GM19099 (cell line): Measurements from ENCODE around the gene FBXO44.

Experiments used
- POLR2A ChIP-seq: IDR thresholded peaks from 3 replicates; pipeline ENCODE4 v1.6.1; 2011; ENCODE audit warnings: low read depth; ENCODE audit not compliant: insufficient read length; ENCODE audit errors: extremely low read depth

FBXO44 gene

DNA sequence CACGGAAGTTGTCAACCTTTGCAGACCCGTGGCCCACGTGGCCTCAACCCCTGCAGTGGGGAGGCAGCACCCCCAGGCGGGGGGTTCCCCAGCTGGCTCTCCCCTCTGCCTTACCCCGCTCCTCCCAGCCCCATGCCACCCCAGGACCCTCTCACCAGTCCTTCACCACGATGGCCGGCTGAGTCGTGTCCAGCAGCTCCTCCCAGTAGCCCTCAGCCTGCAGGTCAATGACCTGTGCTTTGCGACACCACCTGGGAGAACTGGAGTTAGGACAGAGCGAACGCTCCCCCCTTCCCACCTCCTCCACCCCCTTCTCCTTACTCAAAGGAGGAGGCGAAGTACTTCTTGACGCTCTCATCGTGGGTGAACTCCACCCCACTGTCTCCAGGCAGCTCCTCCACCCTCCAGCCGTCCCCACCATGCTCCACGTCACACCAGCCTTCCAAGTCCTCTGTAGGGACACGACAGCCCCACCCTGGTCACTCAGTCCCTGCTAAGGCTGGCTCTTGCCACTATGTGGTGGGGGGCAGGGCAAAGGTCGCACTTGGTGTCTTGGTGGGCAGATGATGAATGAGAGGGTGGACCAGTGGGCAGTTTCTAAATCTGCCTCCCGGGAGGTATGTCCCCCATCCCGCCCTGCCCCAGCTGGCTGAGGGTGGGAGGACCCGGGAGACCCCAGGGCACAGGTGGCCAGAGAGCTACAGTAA, 4.9 kb upstream of the FBXO44 start:
- no peak for TF ChIP-seq POLR2A

DNA sequence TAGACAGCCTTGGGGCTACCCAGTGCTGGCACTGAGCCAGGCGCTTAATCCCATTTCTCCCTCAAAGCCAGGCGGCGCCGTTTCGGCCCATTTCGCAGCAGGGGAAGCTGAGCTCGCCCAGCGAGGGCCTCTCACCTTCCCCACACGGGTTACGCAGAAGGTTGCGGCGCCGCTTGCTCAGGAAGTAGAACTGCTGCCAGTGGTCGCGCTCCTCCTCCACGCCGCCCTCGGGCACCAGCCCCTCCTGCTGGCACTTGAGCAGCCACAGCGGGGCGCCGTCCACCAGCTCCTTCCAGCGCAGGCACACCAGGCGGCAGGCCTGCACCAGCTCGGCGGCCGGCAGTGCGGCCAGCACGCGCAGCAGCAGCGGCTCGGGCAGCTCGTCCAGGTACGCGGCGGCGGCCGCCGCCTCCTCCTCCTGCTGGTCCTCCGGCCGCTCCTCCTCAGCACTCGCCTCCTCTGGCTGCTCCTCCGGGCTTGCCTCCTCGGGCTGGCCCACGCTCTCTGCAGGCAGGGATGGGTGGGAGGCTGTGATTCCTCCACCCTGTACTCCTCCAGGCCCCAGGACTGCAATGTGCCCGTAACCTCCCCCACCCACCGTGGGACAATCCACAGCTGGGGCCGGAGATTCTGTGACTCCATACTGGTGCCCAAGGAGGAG, 4.2 kb upstream of the FBXO44 start:
- TF ChIP-seq POLR2A: no peak

DNA sequence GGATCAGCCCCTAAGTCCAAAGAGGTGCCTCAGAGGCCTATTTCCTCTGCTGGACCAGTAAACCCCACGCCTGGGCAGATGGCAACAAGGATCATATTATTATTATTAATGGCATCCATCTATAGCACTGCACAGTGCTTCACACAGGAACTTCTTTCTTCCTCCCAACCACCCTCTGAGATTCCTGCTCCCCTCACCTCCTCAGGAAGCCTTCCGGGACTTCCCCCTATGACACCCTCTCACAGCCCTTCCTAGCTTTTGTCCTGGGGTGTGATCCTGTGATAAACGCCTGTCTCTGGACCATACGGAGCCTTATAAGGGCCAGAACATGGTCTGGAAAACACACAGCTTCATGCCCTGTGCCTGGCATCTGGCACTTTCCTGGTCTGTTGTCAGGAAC, 3.7 kb upstream of the FBXO44 start:
- TF ChIP-seq POLR2A: no peak

DNA sequence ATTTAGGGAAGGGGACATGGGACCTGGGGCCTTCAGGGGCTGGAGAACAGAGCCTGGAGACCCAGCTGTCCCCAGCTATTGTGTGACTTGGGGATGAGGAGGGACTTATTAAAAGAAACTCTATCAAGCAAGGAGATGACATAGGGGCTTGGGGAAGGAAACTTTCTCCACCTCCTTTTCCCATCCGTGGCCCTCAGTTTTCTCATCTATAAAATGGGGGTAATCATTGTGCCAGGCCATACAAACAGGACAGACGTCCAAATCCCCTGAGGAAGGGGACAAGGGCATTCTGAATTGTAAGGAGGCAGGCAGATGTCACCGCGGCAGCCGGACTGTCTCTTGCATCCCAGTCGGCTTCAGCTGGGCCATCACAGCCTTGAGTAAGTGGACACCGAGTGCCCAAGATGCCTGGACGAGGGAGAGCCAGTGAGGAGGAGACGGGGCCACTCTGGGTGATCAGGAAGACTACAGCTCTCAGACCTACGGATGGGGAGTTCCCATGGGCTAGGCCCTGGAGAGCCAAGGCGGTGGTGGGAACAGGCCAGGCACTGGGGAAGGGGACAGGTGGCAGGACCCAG, 2.4 kb upstream of the FBXO44 start:
- no peak for TF ChIP-seq POLR2A

DNA sequence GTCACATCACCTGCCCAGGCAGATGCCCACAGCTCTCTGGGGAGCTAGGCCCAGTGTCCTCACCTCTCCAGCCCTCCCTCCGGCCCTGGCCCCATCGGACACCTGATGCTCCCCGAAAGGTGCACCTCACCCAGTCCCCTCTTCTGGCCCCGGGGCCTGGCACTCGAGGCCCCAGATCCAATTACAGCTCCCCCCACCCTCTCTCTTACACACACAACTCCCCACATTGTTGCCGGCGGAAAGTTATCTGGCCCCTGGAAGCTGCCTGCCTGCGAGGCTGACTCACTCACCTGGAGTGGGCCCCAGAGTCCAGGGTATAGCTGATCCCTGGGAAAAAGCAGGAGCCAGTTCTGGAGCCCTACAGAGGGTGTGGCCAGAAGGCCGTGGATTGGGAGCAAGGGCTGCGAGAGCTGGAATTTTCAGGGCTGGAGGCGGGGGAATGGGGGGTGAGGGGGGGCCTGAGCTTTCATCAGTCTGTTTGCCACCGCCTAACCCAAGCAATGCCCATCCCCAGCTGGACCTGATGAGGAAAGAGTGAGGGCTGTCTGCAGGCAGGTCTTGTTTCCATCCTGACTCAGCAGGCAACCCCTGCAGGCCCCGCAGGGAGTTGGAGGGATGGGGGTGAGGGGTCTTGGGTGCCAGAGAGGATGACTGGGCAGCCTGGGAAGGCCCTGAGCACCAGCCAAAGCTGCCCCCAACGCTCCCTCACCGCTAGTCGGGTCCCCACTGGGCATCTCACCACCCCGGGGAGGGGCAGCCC, 1.4 kb upstream of the FBXO44 start:
- no peak for TF ChIP-seq POLR2A

DNA sequence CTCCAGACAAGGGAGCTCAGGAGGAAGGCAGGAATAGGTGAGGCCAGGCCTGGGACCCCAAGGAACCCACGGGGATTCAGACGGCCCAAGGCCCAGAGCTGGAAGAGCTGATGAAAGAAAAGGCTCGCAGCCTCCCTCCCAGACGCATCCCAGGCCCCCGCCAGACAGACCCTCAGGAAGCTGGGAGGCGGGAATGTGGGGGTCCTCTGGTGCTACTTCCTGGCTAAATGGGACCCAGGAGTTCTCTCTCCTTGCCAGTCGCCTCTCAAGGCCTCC, 878 bp upstream of the FBXO44 start:
- TF ChIP-seq POLR2A: no peak

DNA sequence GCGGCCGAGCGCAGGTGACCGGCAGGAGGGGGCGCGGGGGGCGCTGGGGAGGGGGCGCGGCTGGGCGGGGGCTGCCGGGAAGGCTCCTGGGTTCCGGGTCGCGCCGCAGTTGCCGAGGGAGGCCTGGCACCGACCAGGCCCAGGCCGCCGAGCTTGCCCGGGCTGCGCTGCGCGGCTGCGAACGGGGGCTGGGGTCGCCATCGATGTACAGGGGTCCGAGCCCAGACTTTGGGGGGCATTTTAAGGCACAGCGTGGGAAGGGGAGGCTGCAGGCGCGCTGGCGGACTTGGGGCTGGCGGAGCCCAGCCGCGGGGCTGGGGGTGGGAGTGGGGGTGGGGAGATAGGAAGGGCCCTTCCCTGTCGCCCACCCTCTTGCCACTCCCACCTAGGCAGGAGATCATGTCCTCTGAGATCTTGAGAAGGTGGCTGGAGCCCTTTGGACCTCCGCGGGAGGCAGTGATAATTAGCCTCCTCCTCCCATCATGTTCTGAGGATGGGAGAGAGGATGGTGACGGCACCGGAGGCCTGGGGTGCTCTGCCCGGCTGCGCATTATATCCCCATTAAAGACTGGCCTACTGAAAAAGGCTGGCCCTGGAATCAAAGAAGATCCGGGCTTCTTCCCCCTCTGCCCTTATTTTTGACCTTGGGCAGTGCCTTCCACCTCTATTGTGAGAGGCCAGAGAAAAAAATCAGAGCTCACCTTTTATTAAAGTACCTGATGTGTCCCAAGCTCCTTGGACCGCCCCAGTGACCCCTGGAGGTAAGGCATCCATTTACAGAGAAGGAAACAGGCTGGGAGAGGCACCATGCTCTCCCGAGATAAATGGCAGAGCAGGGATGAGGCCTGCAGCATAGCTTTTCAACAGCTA, 497 bp downstream of the FBXO44 start:
- no peak for TF ChIP-seq POLR2A

DNA sequence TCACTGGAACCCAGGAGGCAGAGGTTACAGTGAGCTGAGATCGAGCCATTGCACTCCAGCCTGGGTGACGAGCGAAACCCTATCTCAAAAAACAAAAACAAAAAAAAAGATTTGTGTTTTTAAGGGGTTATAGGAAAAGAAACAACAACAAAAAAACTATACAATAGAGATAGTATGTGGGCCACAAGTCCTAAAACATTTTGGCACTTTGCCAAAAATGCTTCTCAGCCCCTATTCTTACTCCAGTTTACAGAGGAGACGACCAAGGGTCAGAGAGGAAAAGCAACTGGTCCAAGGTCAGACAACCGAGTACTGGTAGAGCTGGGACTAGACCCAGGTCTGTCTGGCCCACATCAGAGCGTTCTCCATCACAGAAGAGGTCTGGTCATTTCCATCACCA, 3.0 kb downstream of the FBXO44 start:
- TF ChIP-seq POLR2A: no peak

DNA sequence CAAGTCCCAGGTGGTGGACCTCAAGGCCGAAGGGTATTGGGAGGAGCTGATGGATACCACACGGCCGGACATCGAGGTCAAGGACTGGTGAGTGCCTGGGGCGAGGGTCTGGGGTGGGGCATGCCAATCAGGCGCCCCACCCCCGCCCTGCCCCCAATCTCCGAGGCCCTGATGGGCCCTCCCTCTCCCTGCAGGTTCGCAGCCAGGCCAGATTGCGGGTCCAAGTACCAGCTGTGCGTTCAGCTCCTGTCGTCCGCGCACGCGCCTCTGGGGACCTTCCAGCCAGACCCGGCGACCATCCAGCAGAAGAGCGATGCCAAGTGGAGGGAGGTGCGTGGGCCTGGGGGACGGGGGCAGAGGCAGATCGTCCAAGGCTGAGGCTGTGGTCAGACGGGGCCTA, 3.9 kb downstream of the FBXO44 start:
- no peak for TF ChIP-seq POLR2A

DNA sequence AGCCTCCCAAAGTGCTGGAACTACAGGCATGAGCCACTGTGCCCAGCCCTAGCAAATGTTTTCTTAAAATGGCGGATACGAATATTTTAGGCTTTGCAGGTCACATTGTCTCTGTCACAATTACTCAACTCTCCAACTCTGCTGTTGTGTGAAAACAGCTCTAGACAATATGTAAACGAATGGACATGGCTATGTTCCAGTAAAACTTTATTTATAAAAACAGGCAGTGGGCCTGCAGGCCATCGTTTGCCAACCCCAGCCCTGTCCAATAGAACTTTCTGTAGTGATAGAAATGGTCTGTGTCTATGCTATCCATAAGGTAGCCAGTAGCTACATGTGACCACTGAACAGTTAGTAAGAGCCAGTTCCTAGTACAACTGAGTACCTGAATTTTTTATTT, 5.1 kb downstream of the FBXO44 start:
- no peak for TF ChIP-seq POLR2A

DNA sequence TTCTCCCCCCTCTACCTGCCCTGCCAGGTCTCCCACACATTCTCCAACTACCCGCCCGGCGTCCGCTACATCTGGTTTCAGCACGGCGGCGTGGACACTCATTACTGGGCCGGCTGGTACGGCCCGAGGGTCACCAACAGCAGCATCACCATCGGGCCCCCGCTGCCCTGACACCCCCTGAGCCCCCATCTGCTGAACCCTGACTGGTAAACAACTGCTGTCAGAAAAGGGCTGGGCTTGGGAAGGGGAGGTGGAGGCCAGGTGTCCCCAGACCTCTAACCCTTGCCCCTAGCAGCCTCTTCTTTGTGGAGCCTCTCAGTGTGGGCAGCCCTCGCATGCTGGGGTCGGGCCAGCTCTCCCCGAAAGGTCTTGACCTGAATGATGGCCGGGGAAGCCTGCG, 6.4 kb downstream of the FBXO44 start:
- TF ChIP-seq POLR2A: no peak

DNA sequence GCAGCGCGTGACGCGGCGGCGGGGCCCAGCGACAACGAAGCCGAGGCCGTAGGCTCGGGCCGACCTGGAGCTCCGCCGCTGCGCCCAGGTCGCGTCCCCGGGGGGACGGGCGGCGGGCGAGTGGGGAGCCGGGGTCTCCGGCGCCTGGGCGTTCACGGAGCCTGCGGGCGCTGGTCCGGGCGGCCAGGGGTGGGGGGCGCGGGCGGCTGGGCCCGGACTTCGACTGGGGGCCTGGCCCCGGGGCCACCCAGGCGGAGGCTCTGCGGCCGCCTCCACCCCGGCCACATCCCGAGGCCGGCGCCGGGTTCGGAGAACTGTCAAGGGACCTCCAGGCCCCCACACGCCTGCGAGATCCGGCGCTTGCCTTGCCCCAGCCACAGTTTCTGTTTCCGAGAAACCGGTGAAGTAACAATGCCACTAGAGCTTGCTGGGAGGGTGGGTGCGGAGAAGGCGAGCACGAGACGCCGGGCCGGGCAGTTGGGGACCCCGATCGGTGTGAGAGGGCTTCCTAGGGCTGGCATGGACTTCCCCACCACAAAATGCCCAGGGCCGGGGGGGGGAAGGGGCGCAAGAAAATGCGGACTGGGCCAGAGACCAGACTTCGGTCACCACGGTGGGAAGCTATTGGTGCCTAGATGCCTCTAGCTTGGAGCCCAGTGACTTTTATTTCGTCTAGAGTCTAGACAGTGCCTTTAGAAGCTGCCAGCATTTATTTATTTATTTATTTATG, 9.8 kb downstream of the FBXO44 start:
- TF ChIP-seq POLR2A: peak; percentile 38

DNA sequence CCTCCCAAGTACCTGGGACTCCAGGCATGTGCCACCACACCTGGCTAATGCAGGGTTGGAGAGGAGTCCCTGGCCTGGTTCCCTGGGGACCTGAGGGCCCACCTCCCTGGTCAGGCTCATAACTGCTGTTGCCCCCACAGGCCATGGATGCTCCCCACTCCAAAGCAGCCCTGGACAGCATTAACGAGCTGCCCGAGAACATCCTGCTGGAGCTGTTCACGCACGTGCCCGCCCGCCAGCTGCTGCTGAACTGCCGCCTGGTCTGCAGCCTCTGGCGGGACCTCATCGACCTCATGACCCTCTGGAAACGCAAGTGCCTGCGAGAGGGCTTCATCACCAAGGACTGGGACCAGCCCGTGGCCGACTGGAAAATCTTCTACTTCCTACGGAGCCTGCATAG, 13.8 kb downstream of the FBXO44 start:
- TF ChIP-seq POLR2A: no peak

DNA sequence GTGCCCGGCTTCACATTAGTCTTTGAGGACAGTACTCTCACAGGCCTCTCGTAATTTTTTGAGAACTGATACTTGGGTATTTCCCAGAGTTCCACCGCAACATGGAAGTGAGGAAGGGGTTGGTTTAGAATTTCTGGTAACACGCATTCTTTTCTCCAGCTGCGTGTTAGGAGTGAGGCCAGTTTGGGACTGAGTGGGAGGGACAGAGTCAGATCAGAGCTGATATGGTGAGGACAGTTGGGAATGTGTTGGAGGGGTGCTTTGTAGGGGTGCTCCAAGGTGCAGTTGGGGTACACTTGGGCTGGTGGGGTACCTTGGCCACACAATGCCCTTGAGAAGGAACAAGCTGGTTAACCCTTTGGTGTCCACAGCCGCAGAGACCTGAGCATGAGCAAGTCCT, 16.1 kb downstream of the FBXO44 start:
- TF ChIP-seq POLR2A: no peak
